WTC11 (cell line): ENCODE measurements around the gene HDHD5.

Experiments
- CBFB ChIP-seq: sonication (generic); formaldehyde crosslinking; IDR thresholded peaks from 2 replicates; pipeline ENCODE4 v1.8.1; 2022; ENCODE audit warnings: mild to moderate bottlenecking, low read depth, missing genetic modification reagents
- CTCF ChIP-seq: fragments of 200-600 bp; IDR thresholded peaks from 2 replicates; pipeline ENCODE4 v1.8.0; 2022; ENCODE audit warnings: antibody characterized with exemption
- FOXJ3 ChIP-seq: sonication (generic); formaldehyde crosslinking; IDR thresholded peaks from 2 replicates; pipeline ENCODE4 v1.9.0; 2021; ENCODE audit warnings: missing genetic modification reagents, mild to moderate bottlenecking, borderline replicate concordance

- TF ChIP-seq FOXJ3 (CRISPR knock-in tag), result no peak
- no peak for TF ChIP-seq CBFB (CRISPR knock-in tag)
- TF ChIP-seq CTCF, result no peak
These were observed 68.5 kb downstream of the HDHD5 start for GRCh38 chr22:17090550-17090949.
